NCI-H1694 treated with DMSO at 0.1 percent for 48 hours (cell line): ENCODE results near the gene CELA3A.
"Not testable (repeated sequence)": the region's sequence is repeated elsewhere in the genome, so short reads cannot be mapped to it uniquely, and the experiment has no call there.

Source experiments
- DNase-seq: peaks from one replicate; lab custom pipeline; 2025; lab: John Stamatoyannopoulos, UW

Gene CELA3A

DNA sequence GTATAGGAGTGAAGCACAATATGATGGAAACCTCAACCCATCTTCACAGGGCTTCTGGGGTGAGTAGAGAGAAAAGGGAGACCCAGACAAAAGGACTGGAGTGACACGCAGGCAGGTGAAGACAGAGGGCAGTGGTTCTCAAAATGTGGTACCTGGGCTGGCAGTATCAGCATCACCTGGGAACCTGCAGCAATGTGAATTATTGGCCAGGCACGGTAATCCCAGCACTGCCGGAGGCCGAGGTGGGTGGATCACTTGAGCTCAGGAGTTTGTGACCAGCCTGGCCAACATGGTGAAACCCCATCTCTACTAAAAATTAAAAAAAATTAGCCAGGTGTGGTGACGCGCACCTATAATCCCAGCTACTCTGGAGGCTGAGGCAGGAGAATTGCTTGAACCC is 19.3 kb upstream of the CELA3A start:
- not testable (repeated sequence) for DNase-seq

DNA sequence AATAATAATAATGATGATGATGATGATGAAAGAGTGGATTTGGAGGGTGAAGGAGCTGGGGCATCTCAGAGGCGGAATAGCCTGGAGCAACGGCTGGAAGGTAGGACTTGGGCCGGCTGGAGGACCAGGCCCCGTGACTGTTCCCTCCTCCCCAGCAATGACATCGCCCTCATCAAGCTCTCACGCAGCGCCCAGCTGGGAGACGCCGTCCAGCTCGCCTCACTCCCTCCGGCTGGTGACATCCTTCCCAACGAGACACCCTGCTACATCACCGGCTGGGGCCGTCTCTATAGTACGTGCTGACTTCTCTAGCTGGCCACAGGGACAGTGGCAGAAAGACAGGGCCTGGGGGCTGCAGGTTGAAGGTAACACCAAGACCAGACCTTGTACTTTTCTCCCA is 17.9 kb upstream of the CELA3A start:
- DNase-seq = not testable (repeated sequence)

DNA sequence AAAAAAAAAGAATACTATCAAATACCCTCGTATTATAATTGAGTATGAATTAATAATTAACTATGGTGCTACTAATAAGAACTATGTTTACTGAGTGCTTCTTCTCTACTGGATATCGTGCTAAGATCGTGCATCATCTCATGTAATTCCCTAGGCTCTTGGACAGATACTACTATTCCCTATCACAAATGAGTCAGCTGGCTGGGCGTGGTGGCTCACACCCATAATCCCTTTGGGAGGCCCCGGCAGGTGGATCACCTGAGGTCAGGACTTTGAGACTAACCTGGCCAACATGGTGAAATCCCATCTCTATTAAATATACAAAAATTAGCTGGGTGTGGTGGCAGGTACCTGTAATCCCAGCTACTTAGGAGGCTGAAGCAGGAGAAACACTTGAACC is 15.6 kb upstream of the CELA3A start:
- not testable (repeated sequence) for DNase-seq

DNA sequence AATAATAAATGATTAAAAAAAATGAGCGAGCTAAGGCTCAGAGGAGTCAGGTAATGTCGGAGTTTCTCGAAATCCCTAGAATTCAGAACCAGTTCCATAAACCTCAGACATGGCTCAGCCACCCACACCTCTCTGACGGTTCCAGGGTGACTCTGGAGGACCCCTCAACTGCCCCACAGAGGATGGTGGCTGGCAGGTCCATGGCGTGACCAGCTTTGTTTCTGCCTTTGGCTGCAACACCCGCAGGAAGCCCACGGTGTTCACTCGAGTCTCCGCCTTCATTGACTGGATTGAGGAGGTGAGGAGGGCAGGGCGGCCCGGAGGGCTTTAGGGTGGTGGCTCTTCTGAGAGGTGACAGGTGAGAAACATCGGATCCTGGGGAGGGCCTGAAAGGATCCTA is 15.1 kb upstream of the CELA3A start:
- DNase-seq = not testable (repeated sequence)

- not testable (repeated sequence) for DNase-seq
Observed at GRCh38 chr1:21989672-21990393, 11.6 kb upstream of the CELA3A start.

DNA sequence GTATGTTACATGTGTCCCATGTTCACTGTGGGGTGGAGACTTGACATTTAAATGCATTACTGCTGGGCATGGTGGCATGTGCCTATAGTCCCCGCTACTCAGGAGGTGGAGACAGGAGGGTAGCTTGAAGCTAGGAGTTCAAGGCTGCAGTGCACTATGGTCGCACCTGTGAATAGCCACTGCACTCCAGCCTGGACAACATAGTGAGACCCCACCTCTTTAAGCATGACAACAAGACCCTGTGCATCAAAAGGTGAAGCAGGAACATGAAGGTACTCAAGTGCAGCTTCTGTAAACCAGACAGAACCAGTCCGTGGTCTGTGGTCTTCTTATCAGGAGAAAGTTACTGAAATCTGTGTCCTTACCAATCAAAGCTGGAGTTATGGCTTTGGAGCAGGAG is 9.3 kb upstream of the CELA3A start:
- DNase-seq = not testable (repeated sequence)

- DNase-seq = not testable (repeated sequence)
Observed at GRCh38 chr1:21994716-21995115, 6.7 kb upstream of the CELA3A start.

- DNase-seq = not testable (repeated sequence)
Observed at GRCh38 chr1:21996663-21996970, 4.8 kb upstream of the CELA3A start.

DNA sequence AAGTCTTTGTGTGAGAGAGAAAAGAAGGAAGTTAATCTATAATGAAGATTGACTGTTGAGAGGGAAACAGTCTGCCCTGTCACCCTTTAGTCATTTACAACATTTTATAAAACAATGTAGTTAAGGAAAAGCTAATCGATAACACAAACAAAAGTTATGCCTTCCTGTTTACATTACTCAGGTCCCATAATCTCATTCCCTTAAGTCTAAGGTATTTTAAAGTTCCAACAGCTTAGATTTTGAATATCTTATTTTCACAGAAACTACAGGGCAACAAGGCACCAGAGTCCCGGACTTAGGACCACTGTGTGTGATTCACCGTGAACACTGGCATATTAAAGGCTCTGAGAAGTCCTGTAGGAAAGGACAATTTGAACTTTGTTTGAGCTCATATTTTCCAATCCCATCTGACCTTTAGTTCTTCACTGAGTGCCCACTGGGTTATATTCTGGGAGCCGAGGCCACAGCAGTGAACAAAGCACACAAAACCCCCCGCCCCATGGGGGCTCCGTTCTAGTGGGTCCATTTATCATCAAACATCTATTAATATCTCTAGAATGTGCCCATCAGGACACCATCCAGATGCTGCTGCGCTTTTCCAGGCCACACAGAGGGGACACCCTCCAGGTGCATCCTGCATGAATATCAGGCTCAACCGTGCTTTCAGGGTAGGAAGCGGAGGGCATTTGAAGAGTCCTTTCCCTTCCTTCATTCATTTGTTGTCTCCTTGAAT is 3.4 kb upstream of the CELA3A start:
- DNase-seq = not testable (repeated sequence)

GRCh38 chr1:21998624-21999294 is 2.7 kb upstream of the CELA3A start:
- DNase-seq = not testable (repeated sequence)

DNA sequence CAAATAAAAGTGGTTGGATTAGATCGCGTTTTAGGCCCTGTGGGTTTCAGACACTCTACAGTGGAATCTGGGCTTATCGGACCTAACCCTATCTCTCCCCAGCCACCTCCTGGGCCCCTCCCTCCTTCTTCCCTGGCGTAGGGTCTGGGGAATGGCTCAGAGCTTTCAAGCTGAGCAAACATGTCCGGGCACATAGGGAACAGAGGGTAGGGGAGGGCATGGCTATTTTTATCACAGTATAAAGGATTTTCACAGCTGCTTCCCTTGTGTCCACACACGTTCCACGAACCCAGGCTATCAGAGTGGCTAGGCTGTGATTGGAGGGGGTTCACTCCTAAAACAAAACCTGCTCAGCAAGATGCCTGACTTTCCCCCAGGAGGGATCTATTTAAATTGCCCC is 1.8 kb upstream of the CELA3A start:
- not testable (repeated sequence) for DNase-seq

GRCh38 chr1:22002461-22002860 is 1.0 kb downstream of the CELA3A start:
- not testable (repeated sequence) for DNase-seq

DNA sequence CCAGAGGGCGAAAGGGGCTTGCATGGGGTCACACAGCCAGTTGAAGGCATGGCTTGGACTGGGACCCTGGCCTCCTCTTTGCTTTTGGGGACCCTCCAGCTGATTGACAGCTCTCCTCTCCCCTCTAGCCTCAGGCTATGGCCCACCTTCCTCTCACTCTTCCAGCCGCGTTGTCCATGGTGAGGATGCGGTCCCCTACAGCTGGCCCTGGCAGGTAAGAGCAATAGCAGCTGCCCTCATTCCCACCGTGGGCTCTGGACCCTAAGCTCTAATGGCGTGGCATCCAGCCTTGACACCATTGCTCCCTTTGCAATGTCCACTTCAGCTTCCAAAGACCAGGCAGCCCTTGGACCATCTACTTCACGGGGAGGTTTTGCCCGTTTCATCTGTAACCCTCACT is 1.4 kb downstream of the CELA3A start:
- DNase-seq = not testable (repeated sequence)

GRCh38 chr1:22003959-22004358 is 2.5 kb downstream of the CELA3A start:
- not testable (repeated sequence) for DNase-seq

DNA sequence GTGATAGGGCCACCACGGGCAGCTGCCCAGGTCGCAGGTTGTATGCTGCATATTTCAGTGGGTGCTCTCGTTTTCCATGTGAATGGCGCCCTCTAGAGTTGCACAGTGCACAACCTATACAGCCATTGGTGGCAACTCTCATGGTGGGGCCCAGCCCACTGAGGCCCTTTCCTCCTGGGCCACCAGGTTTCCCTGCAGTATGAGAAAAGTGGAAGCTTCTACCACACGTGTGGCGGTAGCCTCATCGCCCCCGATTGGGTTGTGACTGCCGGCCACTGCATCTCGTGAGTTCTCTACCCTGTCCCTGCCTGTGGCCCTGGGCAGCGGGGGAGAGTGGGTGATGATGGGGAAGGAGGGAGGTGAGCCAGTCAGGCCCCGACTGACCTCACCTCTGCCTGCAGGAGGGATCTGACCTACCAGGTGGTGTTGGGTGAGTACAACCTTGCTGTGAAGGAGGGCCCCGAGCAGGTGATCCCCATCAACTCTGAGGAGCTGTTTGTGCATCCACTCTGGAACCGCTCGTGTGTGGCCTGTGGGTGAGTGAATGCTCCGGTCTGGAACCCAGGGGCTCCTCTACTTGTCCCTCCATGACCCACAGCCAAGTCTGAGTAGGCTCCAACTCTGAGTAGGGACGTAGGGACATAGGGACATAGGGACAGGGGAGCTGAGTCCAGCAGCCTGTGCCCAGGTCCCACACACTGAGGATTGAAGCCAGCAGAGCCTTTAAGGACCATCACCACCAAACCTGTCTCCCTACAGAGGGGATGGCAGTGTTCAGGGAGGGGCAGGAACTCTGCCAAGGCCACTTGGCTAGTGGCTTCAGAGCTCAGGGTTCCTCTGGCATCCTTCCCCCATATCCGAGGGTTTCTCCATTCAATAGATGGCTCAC is 4.0 kb downstream of the CELA3A start:
- not testable (repeated sequence) for DNase-seq

DNA sequence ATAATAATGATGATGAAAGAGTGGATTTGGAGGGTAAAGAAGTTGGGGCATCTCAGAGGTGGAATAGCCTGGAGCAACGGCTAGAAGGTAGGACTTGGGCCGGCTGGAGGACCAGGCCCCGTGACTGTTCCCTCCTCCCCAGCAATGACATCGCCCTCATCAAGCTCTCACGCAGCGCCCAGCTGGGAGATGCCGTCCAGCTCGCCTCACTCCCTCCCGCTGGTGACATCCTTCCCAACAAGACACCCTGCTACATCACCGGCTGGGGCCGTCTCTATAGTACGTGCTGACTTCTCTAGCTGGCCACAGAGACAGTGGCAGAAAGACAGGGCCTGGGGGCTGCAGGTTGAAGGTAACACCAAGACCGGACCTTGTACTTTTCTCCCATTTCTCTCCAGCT is 5.3 kb downstream of the CELA3A start:
- not testable (repeated sequence) for DNase-seq

- not testable (repeated sequence) for DNase-seq
Observed at GRCh38 chr1:22007262-22007661, 5.8 kb downstream of the CELA3A start.

- not testable (repeated sequence) for DNase-seq
Observed at GRCh38 chr1:22009566-22009965, 8.1 kb downstream of the CELA3A start.

DNA sequence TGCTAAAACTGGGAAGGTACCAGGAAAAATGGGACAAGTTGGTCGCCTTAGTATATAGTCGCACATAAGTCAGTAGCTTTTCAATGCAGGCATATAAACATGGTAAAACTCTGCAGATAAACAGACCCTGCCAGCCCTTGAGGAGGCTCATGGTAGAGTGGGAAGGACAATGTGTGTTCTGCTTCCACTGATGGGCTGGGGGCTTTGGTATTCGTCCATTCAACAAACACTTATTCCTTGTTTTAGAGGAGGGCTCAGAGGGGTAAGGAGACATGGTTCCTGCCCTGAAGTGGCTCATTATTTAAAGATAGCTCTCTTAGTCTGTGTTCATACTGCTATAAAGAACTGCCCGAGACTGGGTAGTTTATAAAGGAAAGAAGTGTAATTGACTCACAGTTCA is 11.3 kb downstream of the CELA3A start:
- DNase-seq = not testable (repeated sequence)

- DNase-seq = not testable (repeated sequence)
Observed at GRCh38 chr1:22014575-22015206, 13.2 kb downstream of the CELA3A start.
